MM.1S (cell line): ENCODE results near the gene SDK1.

Experiments used
- CTCF ChIP-seq: fragments of 300-600 bp; sonication (generic); IDR thresholded peaks from 2 replicates; pipeline ENCODE4 v1.5.1; 2016; ENCODE audit warnings: antibody characterized with exemption, low read length, mixed read lengths
- EZH2 ChIP-seq: fragments of 300-600 bp; sonication (generic); optimal IDR thresholded peaks from 2 replicates; pipeline ENCODE3; 2017; ENCODE audit warnings: low read depth, mild to moderate bottlenecking, antibody characterized with exemption, low read length, mixed read lengths

- TF ChIP-seq CTCF: no peak
- no peak for TF ChIP-seq EZH2
These were observed 162.6 kb downstream of the SDK1 start for GRCh38 chr7:3463696-3464095.
